ENCODE measurements around the gene DPP7. TPM values are rescaled to one million over a fixed set of nuclear protein-coding genes. Genes with fewer than 3 reads are reported as not detected.
A peak's percentile ranks its signal among the peaks of the same experiment; 100 is the strongest.

DPP7 gene
- total RNA-seq, 2 experiments from 2014 or later, result 222 to 227 TPM

DNA sequence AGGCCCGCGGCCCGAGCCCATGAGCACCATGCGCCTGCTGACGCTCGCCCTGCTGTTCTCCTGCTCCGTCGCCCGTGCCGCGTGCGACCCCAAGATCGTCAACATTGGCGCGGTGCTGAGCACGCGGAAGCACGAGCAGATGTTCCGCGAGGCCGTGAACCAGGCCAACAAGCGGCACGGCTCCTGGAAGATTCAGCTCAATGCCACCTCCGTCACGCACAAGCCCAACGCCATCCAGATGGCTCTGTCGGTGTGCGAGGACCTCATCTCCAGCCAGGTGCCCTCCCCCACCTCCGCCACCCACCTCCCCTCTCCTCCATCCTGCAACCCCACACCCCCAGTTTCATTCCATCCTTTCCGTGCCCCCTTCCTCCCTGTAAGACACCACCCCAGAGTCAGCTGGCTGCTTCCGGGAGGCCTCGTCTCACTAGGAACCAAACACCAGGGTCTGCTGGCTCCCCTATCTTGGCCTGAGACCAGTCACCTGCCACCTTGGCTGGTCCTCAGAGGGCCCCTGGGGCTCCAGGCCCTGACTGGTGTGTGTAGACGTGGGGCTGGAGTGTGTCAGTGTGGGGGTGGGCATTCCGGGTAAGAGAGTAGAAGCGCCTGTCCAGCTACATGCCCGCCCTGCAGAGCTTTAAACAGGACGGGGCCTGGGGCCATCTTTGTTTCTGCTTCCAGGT is 25.1 kb upstream of the DPP7 start:
- intact Hi-C loops (cut with micrococcal nuclease), result no loop called here
- ATAC-seq (no peak), DNase-seq (no peak)
- H3K4me3 Mint-ChIP-seq, result no peak overlapping the region
- H3K9me3 Mint-ChIP-seq, result no peaks in the 10 kb centered on the region
- TF ChIP-seq, protein P1, sequence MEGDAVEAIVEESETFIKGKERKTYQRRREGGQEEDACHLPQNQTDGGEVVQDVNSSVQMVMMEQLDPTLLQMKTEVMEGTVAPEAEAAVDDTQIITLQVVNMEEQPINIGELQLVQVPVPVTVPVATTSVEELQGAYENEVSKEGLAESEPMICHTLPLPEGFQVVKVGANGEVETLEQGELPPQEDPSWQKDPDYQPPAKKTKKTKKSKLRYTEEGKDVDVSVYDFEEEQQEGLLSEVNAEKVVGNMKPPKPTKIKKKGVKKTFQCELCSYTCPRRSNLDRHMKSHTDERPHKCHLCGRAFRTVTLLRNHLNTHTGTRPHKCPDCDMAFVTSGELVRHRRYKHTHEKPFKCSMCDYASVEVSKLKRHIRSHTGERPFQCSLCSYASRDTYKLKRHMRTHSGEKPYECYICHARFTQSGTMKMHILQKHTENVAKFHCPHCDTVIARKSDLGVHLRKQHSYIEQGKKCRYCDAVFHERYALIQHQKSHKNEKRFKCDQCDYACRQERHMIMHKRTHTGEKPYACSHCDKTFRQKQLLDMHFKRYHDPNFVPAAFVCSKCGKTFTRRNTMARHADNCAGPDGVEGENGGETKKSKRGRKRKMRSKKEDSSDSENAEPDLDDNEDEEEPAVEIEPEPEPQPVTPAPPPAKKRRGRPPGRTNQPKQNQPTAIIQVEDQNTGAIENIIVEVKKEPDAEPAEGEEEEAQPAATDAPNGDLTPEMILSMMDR (IDR thresholded peaks at IDR 0.05), result no peak
- no peak overlapping the region for H3K27ac Mint-ChIP-seq
- peaks cover 5% of the 10 kb centered on the region for H3K4me1 Mint-ChIP-seq (ENCODE audit: low read depth)
- ChIA-PET CTCF (interaction anchor here (1.2 kb wide), 1 partner anchor 84 kb away, joined by 3 read pairs; no protein-coding TSS in a partner anchor), POLR2A (interaction anchor here (0.6 to 0.9 kb wide), 2 partner anchors 10 to 11 kb away, joined by 3 read pairs; no protein-coding TSS in a partner anchor)
- H3K27me3 Mint-ChIP-seq, result peaks cover 62% of the 10 kb centered on the region
- H3K36me3 Mint-ChIP-seq (ENCODE audit: low read depth), result no peaks in the 10 kb centered on the region

DNA sequence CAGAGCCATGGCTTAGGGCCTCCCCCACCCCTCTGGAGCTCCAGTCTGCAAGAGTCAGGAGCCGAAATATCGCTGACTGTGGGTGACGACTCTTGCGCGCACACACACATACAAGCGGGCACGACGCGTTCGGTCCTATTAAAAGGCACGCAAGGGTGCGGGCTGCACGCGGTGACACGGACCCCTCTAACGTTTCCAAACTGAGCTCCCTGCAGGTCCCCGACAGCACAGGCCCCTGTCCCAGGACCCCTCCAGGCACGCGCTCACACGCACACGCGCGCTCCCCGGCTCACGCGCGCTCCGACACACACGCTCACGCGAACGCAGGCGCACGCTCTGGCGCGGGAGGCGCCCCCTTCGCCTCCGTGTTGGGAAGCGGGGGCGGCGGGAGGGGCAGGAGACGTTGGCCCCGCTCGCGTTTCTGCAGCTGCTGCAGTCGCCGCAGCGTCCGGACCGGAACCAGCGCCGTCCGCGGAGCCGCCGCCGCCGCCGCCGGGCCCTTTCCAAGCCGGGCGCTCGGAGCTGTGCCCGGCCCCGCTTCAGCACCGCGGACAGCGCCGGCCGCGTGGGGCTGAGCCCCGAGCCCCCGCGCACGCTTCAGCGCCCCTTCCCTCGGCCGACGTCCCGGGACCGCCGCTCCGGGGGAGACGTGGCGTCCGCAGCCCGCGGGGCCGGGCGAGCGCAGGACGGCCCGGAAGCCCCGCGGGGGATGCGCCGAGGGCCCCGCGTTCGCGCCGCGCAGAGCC is 24.4 kb upstream of the DPP7 start, which contains the start of gene GRIN1:
Gene GRIN1, plus strand, starts transcription at position 433 of the 746 bp plus-strand sequence. CDS start 333 bp downstream, outside the sequence.
- peaks cover 5% of the 10 kb centered on the region for H3K4me1 Mint-ChIP-seq (ENCODE audit: low read depth)
- no peaks in the 10 kb centered on the region for H3K9me3 Mint-ChIP-seq
- no peaks in the 10 kb centered on the region for H3K36me3 Mint-ChIP-seq (ENCODE audit: low read depth)
- H3K27ac Mint-ChIP-seq, result no peak within 1 kb of the TSS
- intact Hi-C loops (cut with micrococcal nuclease), result no loop called here
- TF ChIP-seq, protein P1 (IDR thresholded peaks at IDR 0.05), result no peak
- ATAC-seq (peak; percentile 37), DNase-seq (no peak)
- ChIA-PET POLR2A (interaction anchor here (0.9 to 1.3 kb wide), 3 partner anchors 9 to 57 kb away, joined by 3 to 5 read pairs (median 3); no protein-coding TSS in a partner anchor), CTCF (interaction anchor here (0.8 to 1.2 kb wide), 3 partner anchors 21 to 98 kb away, joined by 3 read pairs; no protein-coding TSS in a partner anchor)
- H3K27me3 Mint-ChIP-seq, result peaks cover 62% of the 10 kb centered on the region
- H3K4me3 Mint-ChIP-seq, result no peak within 1 kb of the TSS

DNA sequence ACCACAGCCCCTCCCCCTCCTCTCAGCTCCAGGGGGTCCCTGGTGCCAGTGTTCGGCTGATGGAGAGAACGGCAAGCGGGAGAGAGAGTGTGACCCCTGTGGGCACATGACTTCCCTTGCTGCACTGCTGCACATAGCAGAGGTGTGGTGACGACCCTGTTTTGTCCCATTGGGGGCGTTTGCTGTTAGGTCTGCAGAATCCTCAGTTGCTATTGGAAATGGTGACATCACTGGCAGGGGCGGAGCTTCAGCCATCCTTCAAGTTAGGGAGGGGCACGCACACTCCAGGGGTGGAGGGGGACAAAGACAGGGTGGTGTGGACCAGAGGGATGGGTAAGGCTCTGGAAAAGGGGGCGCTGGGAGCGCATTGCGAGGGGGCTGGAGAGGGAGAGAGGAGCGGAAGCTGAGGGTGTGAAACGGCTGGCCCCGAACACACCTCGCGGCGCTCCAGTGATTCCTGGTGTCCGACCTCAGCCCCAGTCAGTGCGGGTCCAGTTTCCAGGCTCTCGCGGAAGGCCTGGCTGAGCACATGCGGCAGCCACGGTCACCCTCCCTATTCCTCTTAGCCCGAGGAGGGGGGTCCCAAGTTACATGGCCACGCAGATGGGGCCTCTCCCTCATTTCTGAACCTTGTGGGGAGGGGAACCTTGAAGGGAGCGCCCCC is 23.7 kb upstream of the DPP7 start:
- ATAC-seq (peak; percentile 47), DNase-seq (peak; percentile 62)
- H3K4me1 Mint-ChIP-seq (ENCODE audit: low read depth), result peaks cover 5% of the 10 kb centered on the region
- TF ChIP-seq, protein P1 (IDR thresholded peaks at IDR 0.05), result no peak
- POLR2A ChIA-PET, result interaction anchor here (1.1 to 2.0 kb wide), 3 partner anchors 9 to 56 kb away, joined by 3 to 5 read pairs (median 5); no protein-coding TSS in a partner anchor
- peaks cover 58% of the 10 kb centered on the region for H3K27me3 Mint-ChIP-seq
- no peaks in the 10 kb centered on the region for H3K36me3 Mint-ChIP-seq (ENCODE audit: low read depth)
- CTCF ChIA-PET, result interaction anchor here (0.8 to 1.2 kb wide), 3 partner anchors 21 to 99 kb away, joined by 3 read pairs; no protein-coding TSS in a partner anchor
- no peaks in the 10 kb centered on the region for H3K9me3 Mint-ChIP-seq
- no peak overlapping the region for H3K4me3 Mint-ChIP-seq
- H3K27ac Mint-ChIP-seq, result no peak overlapping the region
- intact Hi-C loops (cut with micrococcal nuclease), result no loop called here

DNA sequence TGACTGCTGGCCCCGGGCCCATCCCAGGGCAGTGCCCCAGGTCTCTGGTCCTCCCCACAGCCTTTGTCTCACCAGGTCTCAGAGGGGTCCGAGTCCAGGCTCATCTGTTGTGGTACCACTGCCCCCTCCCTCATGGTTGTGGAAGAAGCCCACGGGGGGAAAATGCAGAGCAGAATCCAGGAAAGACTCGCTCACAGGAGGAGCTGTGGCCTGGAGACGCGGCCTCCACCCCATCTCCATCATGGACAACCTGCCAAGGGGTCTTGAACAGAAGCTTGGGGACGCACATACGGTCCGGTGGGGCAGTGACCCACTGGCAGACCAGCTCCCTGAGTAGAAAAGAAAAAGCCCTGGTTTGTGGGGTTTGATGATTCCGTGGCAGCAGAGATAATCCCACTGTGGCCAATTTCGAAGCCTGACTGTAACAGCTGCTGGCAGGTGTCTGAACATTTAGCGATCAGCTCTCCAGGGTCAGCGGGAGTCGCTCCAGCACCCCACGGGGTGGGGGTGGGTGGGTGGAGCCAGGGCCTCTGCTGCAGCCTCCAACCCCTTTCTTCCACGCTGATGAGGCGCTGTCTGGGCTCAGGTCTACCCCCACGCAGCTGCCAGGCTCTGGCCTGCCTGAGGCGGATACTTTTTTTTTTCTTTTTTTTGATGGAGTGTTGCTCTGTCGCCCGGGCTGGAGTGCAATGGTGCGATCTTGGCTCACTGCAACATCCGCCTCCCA is 22.5 kb upstream of the DPP7 start:
- Mint-ChIP-seq H3K27me3 (peaks cover 56% of the 10 kb centered on the region), H3K4me3 (no peak overlapping the region), H3K9me3 (no peaks in the 10 kb centered on the region), H3K36me3 (ENCODE audit: low read depth) (no peaks in the 10 kb centered on the region), H3K27ac (no peak overlapping the region), H3K4me1 (ENCODE audit: low read depth) (peaks cover 5% of the 10 kb centered on the region)
- ChIA-PET POLR2A (interaction anchor here (1.3 to 2.0 kb wide), 2 partner anchors 8 to 10 kb away, joined by 5 read pairs; no protein-coding TSS in a partner anchor), CTCF (no interaction called here)
- TF ChIP-seq, protein P1 (IDR thresholded peaks at IDR 0.05), result no peak
- intact Hi-C loops (cut with micrococcal nuclease), result no loop called here
- DNase-seq (no peak), ATAC-seq (no peak)

Data from activated CD8-positive, alpha-beta T cell treated with anti-CD3 and anti-CD28 coated beads for 36 hours (primary cell).